Activated naive CD8-positive, alpha-beta T cell treated with anti-CD3 and anti-CD28 coated beads for 36 hours (primary cell): Measurements from ENCODE around the gene FGB. TPM values are rescaled to one million over a fixed set of nuclear protein-coding genes. Genes with fewer than 3 reads are reported as not detected.

Experiments used
- DNase-seq: peaks from one replicate; pipeline ENCODE4 v3.0.0; 2021
- H3K27ac Mint-ChIP-seq: one replicate; pipeline ENCODE4 v1.8.0; 2022; ENCODE audit warnings: mild to moderate bottlenecking, moderate library complexity, mixed read lengths
- H3K27me3 Mint-ChIP-seq: one replicate; pipeline ENCODE4 v1.8.0; 2022; ENCODE audit warnings: mild to moderate bottlenecking, mixed read lengths
- H3K36me3 Mint-ChIP-seq: one replicate; pipeline ENCODE4 v1.8.0; 2021; ENCODE audit warnings: mild to moderate bottlenecking, mixed read lengths
- H3K4me1 Mint-ChIP-seq: one replicate; pipeline ENCODE4 v1.8.0; 2021; ENCODE audit warnings: mixed read lengths
- H3K4me3 Mint-ChIP-seq: one replicate; pipeline ENCODE4 v1.8.0; 2022; ENCODE audit warnings: mild to moderate bottlenecking, moderate library complexity, mixed read lengths
- H3K9me3 Mint-ChIP-seq: one replicate; pipeline ENCODE4 v1.8.0; 2022; ENCODE audit warnings: mixed read lengths
- total RNA-seq, 2 experiments: library from RNA; stranded (reverse); gene quantifications; one replicate each; pipeline ENCODE4 v1.2.3, GENCODE V29; 2021

The FGB gene
- not detected for total RNA-seq

GRCh38 chr4:154562697-154563254, at the start of gene FGB:
Gene FGB (plus strand): TSS chr4:154563011. CDS start chr4:154563019, 8 bp downstream.
- DNase-seq, result no peak
- H3K4me3 Mint-ChIP-seq, result no peak within 1 kb of the TSS
- H3K4me1 Mint-ChIP-seq, result peaks cover 10% of the 10 kb centered on the region
- H3K36me3 Mint-ChIP-seq, result no peaks in the 10 kb centered on the region
- no peaks in the 10 kb centered on the region for H3K9me3 Mint-ChIP-seq
- H3K27ac Mint-ChIP-seq, result no peak within 1 kb of the TSS
- H3K27me3 Mint-ChIP-seq, result peaks cover 8% of the 10 kb centered on the region

- Mint-ChIP-seq H3K4me1 (no peaks in the 10 kb centered on the region), H3K9me3 (no peaks in the 10 kb centered on the region), H3K27ac (no peak overlapping the region), H3K36me3 (no peaks in the 10 kb centered on the region), H3K27me3 (peaks cover 35% of the 10 kb centered on the region), H3K4me3 (no peak overlapping the region)
- DNase-seq, result no peak
These were observed 46.3 kb upstream of the FGB start for GRCh38 chr4:154516318-154517029.

- Mint-ChIP-seq H3K4me1 (no peaks in the 10 kb centered on the region), H3K9me3 (no peaks in the 10 kb centered on the region), H3K4me3 (no peak overlapping the region), H3K27ac (no peak overlapping the region), H3K36me3 (no peaks in the 10 kb centered on the region), H3K27me3 (peaks cover 29% of the 10 kb centered on the region)
- DNase-seq, result no peak
These were observed 45.2 kb upstream of the FGB start for GRCh38 chr4:154517591-154517990.

- DNase-seq, result no peak
- Mint-ChIP-seq H3K36me3 (no peaks in the 10 kb centered on the region), H3K27me3 (peaks cover 39% of the 10 kb centered on the region), H3K27ac (no peak overlapping the region), H3K9me3 (no peaks in the 10 kb centered on the region), H3K4me3 (no peak overlapping the region), H3K4me1 (no peaks in the 10 kb centered on the region)
These were observed 43.6 kb upstream of the FGB start for GRCh38 chr4:154519214-154519613.

- Mint-ChIP-seq H3K9me3 (no peaks in the 10 kb centered on the region), H3K4me1 (no peaks in the 10 kb centered on the region), H3K4me3 (no peak overlapping the region), H3K27ac (no peak overlapping the region), H3K36me3 (no peaks in the 10 kb centered on the region), H3K27me3 (peaks cover 38% of the 10 kb centered on the region)
- DNase-seq, result no peak
These were observed 41.2 kb upstream of the FGB start for GRCh38 chr4:154521607-154522006.

GRCh38 chr4:154526151-154526550, 36.7 kb upstream of the FGB start:
- H3K27me3 Mint-ChIP-seq, result peaks cover 22% of the 10 kb centered on the region
- H3K9me3 Mint-ChIP-seq, result no peaks in the 10 kb centered on the region
- no peak for DNase-seq
- no peak overlapping the region for H3K27ac Mint-ChIP-seq
- no peaks in the 10 kb centered on the region for H3K4me1 Mint-ChIP-seq
- no peaks in the 10 kb centered on the region for H3K36me3 Mint-ChIP-seq
- H3K4me3 Mint-ChIP-seq, result no peak overlapping the region

GRCh38 chr4:154527308-154527707, 35.5 kb upstream of the FGB start:
- no peak for DNase-seq
- no peaks in the 10 kb centered on the region for H3K9me3 Mint-ChIP-seq
- H3K27ac Mint-ChIP-seq, result no peak overlapping the region
- H3K4me1 Mint-ChIP-seq, result no peaks in the 10 kb centered on the region
- H3K27me3 Mint-ChIP-seq, result peaks cover 22% of the 10 kb centered on the region
- H3K36me3 Mint-ChIP-seq, result no peaks in the 10 kb centered on the region
- no peak overlapping the region for H3K4me3 Mint-ChIP-seq

GRCh38 chr4:154528869-154529268, 33.9 kb upstream of the FGB start:
- H3K9me3 Mint-ChIP-seq, result no peaks in the 10 kb centered on the region
- H3K27ac Mint-ChIP-seq, result no peak overlapping the region
- H3K27me3 Mint-ChIP-seq, result peaks cover 15% of the 10 kb centered on the region
- no peaks in the 10 kb centered on the region for H3K36me3 Mint-ChIP-seq
- DNase-seq, result no peak
- no peaks in the 10 kb centered on the region for H3K4me1 Mint-ChIP-seq
- no peak overlapping the region for H3K4me3 Mint-ChIP-seq

GRCh38 chr4:154529728-154530519, 32.9 kb upstream of the FGB start:
- Mint-ChIP-seq H3K4me1 (no peaks in the 10 kb centered on the region), H3K9me3 (no peaks in the 10 kb centered on the region), H3K27me3 (peaks cover 6% of the 10 kb centered on the region), H3K4me3 (no peak overlapping the region), H3K27ac (no peak overlapping the region), H3K36me3 (no peaks in the 10 kb centered on the region)
- no peak for DNase-seq

- H3K4me3 Mint-ChIP-seq, result no peak overlapping the region
- H3K4me1 Mint-ChIP-seq, result no peaks in the 10 kb centered on the region
- no peaks in the 10 kb centered on the region for H3K9me3 Mint-ChIP-seq
- H3K27me3 Mint-ChIP-seq, result no peaks in the 10 kb centered on the region
- H3K27ac Mint-ChIP-seq, result no peak overlapping the region
- DNase-seq, result no peak
- H3K36me3 Mint-ChIP-seq, result peaks cover 5% of the 10 kb centered on the region
These were observed 28.5 kb upstream of the FGB start for GRCh38 chr4:154534296-154534695.

- Mint-ChIP-seq H3K4me1 (peaks cover 1% of the 10 kb centered on the region), H3K27ac (no peak overlapping the region), H3K27me3 (no peaks in the 10 kb centered on the region), H3K9me3 (no peaks in the 10 kb centered on the region), H3K4me3 (no peak overlapping the region), H3K36me3 (peaks cover 17% of the 10 kb centered on the region)
- no peak for DNase-seq
These were observed 20.4 kb upstream of the FGB start for GRCh38 chr4:154542271-154542879.

- H3K36me3 Mint-ChIP-seq, result peaks cover 20% of the 10 kb centered on the region
- H3K4me3 Mint-ChIP-seq, result no peak overlapping the region
- H3K4me1 Mint-ChIP-seq, result peaks cover 8% of the 10 kb centered on the region
- no peaks in the 10 kb centered on the region for H3K27me3 Mint-ChIP-seq
- no peaks in the 10 kb centered on the region for H3K9me3 Mint-ChIP-seq
- H3K27ac Mint-ChIP-seq, result no peak overlapping the region
- no peak for DNase-seq
These were observed 17.1 kb upstream of the FGB start for GRCh38 chr4:154545689-154546088.

- Mint-ChIP-seq H3K4me1 (peaks cover 15% of the 10 kb centered on the region), H3K9me3 (no peaks in the 10 kb centered on the region), H3K4me3 (peak within 1 kb of the TSS; percentile 95)
These were observed 12.7 kb upstream of the FGB start, which contains the start of gene PLRG1 for GRCh38 chr4:154549894-154550790. Gene PLRG1 (minus strand): TSS chr4:154550400. CDS start chr4:154550308, 92 bp downstream.

GRCh38 chr4:154551872-154552686, 10.7 kb upstream of the FGB start:
- no peak overlapping the region for H3K4me3 Mint-ChIP-seq
- H3K36me3 Mint-ChIP-seq, result peaks cover 7% of the 10 kb centered on the region
- H3K4me1 Mint-ChIP-seq, result peaks cover 15% of the 10 kb centered on the region
- DNase-seq, result peak; percentile 63
- H3K27ac Mint-ChIP-seq, result no peak overlapping the region
- no peaks in the 10 kb centered on the region for H3K9me3 Mint-ChIP-seq
- H3K27me3 Mint-ChIP-seq, result no peaks in the 10 kb centered on the region

More at GRCh38 chr4:154549894-154550790, 12.7 kb upstream of the FGB start, which contains the start of gene PLRG1:
- H3K27ac Mint-ChIP-seq, result peak within 1 kb of the TSS; percentile 95
- no peaks in the 10 kb centered on the region for H3K27me3 Mint-ChIP-seq
- H3K36me3 Mint-ChIP-seq, result peaks cover 7% of the 10 kb centered on the region
- DNase-seq, result peak; percentile 95
